Measurements from ENCODE around the gene ART5.
A peak's percentile ranks its signal among the peaks of the same experiment; 100 is the strongest.

ART5 gene

GRCh38 chr11:3641701-3642070 lies at the start of gene ART5:
TSS of gene ART5 (minus strand) at chr11:3641992. CDS start at chr11:3641862, 130 bp downstream.
- peak in 1 of 58 donors; percentile 7 for DNase-seq

GRCh38 chr11:3686751-3687150 lies 45.0 kb upstream of the ART5 start:
- no peak for DNase-seq

GRCh38 chr11:3685923-3686322 lies 44.1 kb upstream of the ART5 start:
- DNase-seq, result no peak

- DNase-seq, result no peak
These were observed 43.0 kb upstream of the ART5 start for GRCh38 chr11:3684819-3685172.

- DNase-seq, result no peak
These were observed 42.5 kb upstream of the ART5 start for GRCh38 chr11:3684129-3684818.

- DNase-seq, result no peak
These were observed 41.2 kb upstream of the ART5 start for GRCh38 chr11:3683039-3683438.

GRCh38 chr11:3679077-3679476 lies 37.3 kb upstream of the ART5 start:
- no peak for DNase-seq

- no peak for DNase-seq
These were observed 34.2 kb upstream of the ART5 start for GRCh38 chr11:3675971-3676370.

- no peak for DNase-seq
These were observed 32.4 kb upstream of the ART5 start for GRCh38 chr11:3674189-3674588.

GRCh38 chr11:3671334-3672254 lies 29.8 kb upstream of the ART5 start, which contains the start of gene CHRNA10:
TSS of gene CHRNA10 (minus strand) at chr11:3671384. CDS start at chr11:3671312, 72 bp downstream.
- no peak for DNase-seq

- DNase-seq, result no peak
These were observed 28.0 kb upstream of the ART5 start for GRCh38 chr11:3669742-3670183.

GRCh38 chr11:3669128-3669527 lies 27.3 kb upstream of the ART5 start:
- no peak for DNase-seq

- DNase-seq, result no peak
These were observed 25.6 kb upstream of the ART5 start for GRCh38 chr11:3667149-3668035.

GRCh38 chr11:3666023-3666530 lies 24.3 kb upstream of the ART5 start:
- no peak for DNase-seq

- no peak for DNase-seq
These were observed 23.7 kb upstream of the ART5 start for GRCh38 chr11:3665336-3666022.

- DNase-seq, result no peak
These were observed 22.3 kb upstream of the ART5 start for GRCh38 chr11:3664032-3664630.

- no peak for DNase-seq
These were observed 21.1 kb upstream of the ART5 start for GRCh38 chr11:3662856-3663255.

GRCh38 chr11:3660960-3661359 lies 19.2 kb upstream of the ART5 start:
- no peak for DNase-seq

GRCh38 chr11:3659595-3660515 lies 18.1 kb upstream of the ART5 start:
- no peak for DNase-seq
